CD8-positive, alpha-beta memory T cell (primary cell): ENCODE measurements around the gene DDX1. TPM values are rescaled to one million over a fixed set of nuclear protein-coding genes. Genes with fewer than 3 reads are reported as not detected.
A peak's percentile ranks its signal among the peaks of the same experiment; 100 is the strongest.
"Not testable (repeated sequence)": the region's sequence is repeated elsewhere in the genome, so short reads cannot be mapped to it uniquely, and the experiment has no call there.

Experiments used
- CTCF ChIA-PET: fragments of 350-600 bp; sonication (Branson Sonifier 250); formaldehyde crosslinking; loops from one replicate; lab custom pipeline; 2021; ENCODE audit warnings: antibody characterized with exemption; lab: Charles Lee
- POLR2A ChIA-PET: fragments of 350-600 bp; sonication (Branson Sonifier 250); formaldehyde crosslinking; loops from one replicate; lab custom pipeline; 2021; ENCODE audit warnings: antibody characterized with exemption; lab: Charles Lee
- DNase-seq, 5 donors: peaks; one replicate each; pipeline versions ENCODE4 v3.0.0 to v3.0.0-alpha.2; 2020 to 2022; ENCODE audit warnings: mixed read lengths in 1 of 5
- H3K27ac ChIP-seq: one replicate; pipeline ENCODE4 v1.7.0; 2013; ENCODE audit warnings: low read depth, mild to moderate bottlenecking, low read length, moderate library complexity
- H3K27me3 ChIP-seq: 2 replicates; pipeline ENCODE4 v1.7.0; 2013; ENCODE audit warnings: low read length, mild to moderate bottlenecking; ENCODE audit not compliant: insufficient read depth, poor library complexity, severe bottlenecking
- H3K36me3 ChIP-seq: 2 replicates; pipeline ENCODE4 v1.7.0; 2013; ENCODE audit warnings: mild to moderate bottlenecking, low read length, moderate library complexity; ENCODE audit not compliant: insufficient read depth
- H3K4me1 ChIP-seq: 2 replicates; pipeline ENCODE4 v1.7.0; 2013; ENCODE audit warnings: mild to moderate bottlenecking, low read length, moderate library complexity; ENCODE audit not compliant: insufficient read depth
- H3K4me3 ChIP-seq: 2 replicates; pipeline ENCODE4 v1.7.0; 2013; ENCODE audit warnings: mild to moderate bottlenecking, low read length
- H3K9me3 ChIP-seq: 2 replicates; pipeline ENCODE4 v1.7.0; 2013; ENCODE audit warnings: mild to moderate bottlenecking, low read length
- H3K27ac Mint-ChIP-seq, 8 donors: one replicate each; pipeline ENCODE4 v1.8.0; 2020 to 2021; ENCODE audit warnings: mixed read lengths in 8 of 8, mild to moderate bottlenecking in 6 of 8, inconsistent platforms in 3 of 8, moderate library complexity in 3 of 8
- H3K27me3 Mint-ChIP-seq, 2 donors: one replicate each; pipeline ENCODE4 v1.8.0; 2020 to 2021; ENCODE audit warnings: mixed read lengths in 2 of 2, mild to moderate bottlenecking in 1 of 2, moderate library complexity in 1 of 2
- H3K36me3 Mint-ChIP-seq, 3 donors: one replicate each; pipeline ENCODE4 v1.8.0; 2020 to 2021; ENCODE audit warnings: mixed read lengths in 3 of 3, inconsistent platforms in 1 of 3, mild to moderate bottlenecking in 1 of 3
- H3K4me1 Mint-ChIP-seq, 3 donors: one replicate each; pipeline ENCODE4 v1.8.0; 2020 to 2021; ENCODE audit warnings: mixed read lengths in 3 of 3, inconsistent platforms in 1 of 3, mild to moderate bottlenecking in 1 of 3
- H3K4me3 Mint-ChIP-seq, 7 donors: one replicate each; pipeline ENCODE4 v1.8.0; 2020 to 2021; ENCODE audit warnings: mixed read lengths in 7 of 7, mild to moderate bottlenecking in 6 of 7, moderate library complexity in 4 of 7, inconsistent platforms in 2 of 7
- H3K9me3 Mint-ChIP-seq, 5 donors: one replicate each; pipeline ENCODE4 v1.8.0; 2020 to 2022; ENCODE audit warnings: mixed read lengths in 5 of 5, mild to moderate bottlenecking in 3 of 5, moderate library complexity in 2 of 5, inconsistent platforms in 1 of 5
- polyA plus RNA-seq: library from polyadenylated mRNA; unstranded; fragments of 300-500 nt; fragmentation: Illumina TruSeq; gene quantifications from one replicate; pipeline ENCODE4 v1.2.3, GENCODE V29; 2021
- total RNA-seq, 2 experiments: library from RNA; stranded (reverse); gene quantifications; one replicate each; pipeline ENCODE4 v1.2.3, GENCODE V29; 2021

DDX1 gene
- total and polyA plus RNA-seq, 3 experiments from 2014 or later, result 54.1 to 137 (median 132) TPM

DNA sequence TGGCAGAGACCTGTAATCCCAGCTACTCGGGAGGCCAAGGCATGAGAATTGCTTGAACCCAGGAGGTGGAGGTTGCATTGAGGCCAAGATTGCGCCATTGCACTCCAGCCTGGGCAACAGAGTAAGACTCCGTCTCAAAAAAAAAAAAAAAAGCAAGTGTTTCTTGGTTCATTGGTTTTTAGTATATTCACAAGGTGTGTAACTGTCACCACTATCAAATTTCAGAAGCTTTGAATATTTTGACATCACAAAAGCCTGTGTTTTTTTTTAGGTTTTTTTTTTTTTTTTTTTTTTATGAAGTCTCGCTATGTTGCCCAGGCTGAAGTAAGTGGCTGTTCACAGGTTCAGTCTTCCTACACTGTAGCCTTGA lies 16.7 kb downstream of the DDX1 start:
- Mint-ChIP-seq H3K9me3 (no peaks in the 10 kb centered on the region), H3K4me1 (peaks cover under 1 to 6% (median 3%) of the 10 kb centered on the region in 3 donors), H3K27me3 (no peaks in the 10 kb centered on the region), H3K27ac (peak overlapping the region in 1 of 8 donors; percentile 41), H3K4me3 (no peak overlapping the region), H3K36me3 (peaks cover 23 to 71% (median 31%) of the 10 kb centered on the region in 3 donors)
- Histone ChIP-seq H3K27me3 (no peaks in the 10 kb centered on the region), H3K4me1 (no peaks in the 10 kb centered on the region), H3K27ac (no peak overlapping the region), H3K4me3 (no peak overlapping the region), H3K9me3 (no peaks in the 10 kb centered on the region), H3K36me3 (peaks cover 46% of the 10 kb centered on the region)
- POLR2A ChIA-PET, result no interaction called here
- CTCF ChIA-PET, result no interaction called here
- DNase-seq, result no peak

DNA sequence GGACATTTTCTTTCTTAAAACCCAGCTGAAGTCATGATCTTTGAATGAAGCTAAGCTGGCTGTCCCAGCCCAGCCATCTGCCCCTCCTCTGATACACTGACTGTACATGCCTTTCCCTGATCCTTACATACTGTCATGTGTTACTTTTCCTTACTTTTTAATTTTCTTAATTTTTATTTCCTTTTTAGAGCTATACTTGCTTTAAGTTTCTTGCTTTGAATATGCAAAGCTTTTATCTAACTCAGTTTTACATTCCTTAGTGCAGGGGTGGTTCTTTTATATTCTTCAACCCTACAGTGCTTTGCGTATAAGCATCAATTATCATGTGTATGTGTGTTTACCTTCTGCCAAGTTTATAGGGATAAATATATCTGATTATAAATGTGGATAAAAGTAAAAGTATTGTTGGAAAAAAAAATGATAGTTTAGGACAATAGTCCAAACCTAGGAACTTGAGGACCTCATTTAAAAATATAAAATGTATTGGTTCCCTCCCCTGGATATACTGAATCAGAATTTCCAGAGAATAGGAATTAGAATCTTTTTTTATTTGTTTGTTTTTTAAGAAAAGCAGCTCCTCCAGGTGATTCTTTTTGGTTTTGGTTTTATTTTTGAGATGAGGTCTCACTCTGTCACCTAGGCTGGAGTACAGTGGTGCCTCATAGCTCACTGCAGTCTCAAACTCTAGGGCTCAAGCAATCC lies 17.8 kb downstream of the DDX1 start:
- Histone ChIP-seq H3K27me3 (no peaks in the 10 kb centered on the region), H3K27ac (no peak overlapping the region), H3K4me1 (no peaks in the 10 kb centered on the region), H3K9me3 (no peaks in the 10 kb centered on the region), H3K4me3 (no peak overlapping the region), H3K36me3 (peaks cover 37% of the 10 kb centered on the region)
- Mint-ChIP-seq H3K4me1 (peaks cover 4 to 7% (median 6%) of the 10 kb centered on the region in 3 donors), H3K36me3 (peaks cover 18 to 68% (median 33%) of the 10 kb centered on the region in 3 donors), H3K27ac (peak overlapping the region in 2 of 8 donors; percentile 29), H3K27me3 (no peaks in the 10 kb centered on the region), H3K4me3 (no peak overlapping the region), H3K9me3 (no peaks in the 10 kb centered on the region)
- DNase-seq, result no peak
- POLR2A ChIA-PET, result no interaction called here
- CTCF ChIA-PET, result no interaction called here

DNA sequence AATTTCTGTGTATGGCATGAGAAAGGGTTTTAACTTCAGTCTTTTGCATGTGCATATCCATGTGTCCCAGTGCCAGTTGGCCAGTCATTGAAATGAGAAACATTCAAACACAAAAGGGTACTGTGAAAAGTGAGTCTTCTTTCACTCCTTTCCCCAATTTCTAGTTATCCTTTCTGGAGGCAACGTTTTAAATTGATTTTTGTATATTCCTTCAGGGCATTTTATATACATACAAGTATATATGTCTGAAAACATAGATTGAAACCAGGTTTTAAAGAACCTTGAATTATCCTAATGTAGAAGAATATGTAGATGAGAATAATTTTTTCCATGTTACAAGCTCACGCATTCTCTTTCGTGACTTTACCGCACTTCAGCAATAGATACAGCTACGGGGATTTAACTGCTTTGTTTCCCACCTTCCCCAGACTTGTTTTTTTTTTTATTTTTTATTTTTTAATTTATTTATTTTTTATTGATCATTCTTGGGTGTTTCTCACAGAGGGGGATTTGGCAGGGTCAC lies 18.8 kb downstream of the DDX1 start:
- H3K9me3 Mint-ChIP-seq, result no peaks in the 10 kb centered on the region
- Histone ChIP-seq H3K27me3 (no peaks in the 10 kb centered on the region), H3K36me3 (peaks cover 27% of the 10 kb centered on the region), H3K27ac (no peak overlapping the region), H3K9me3 (no peaks in the 10 kb centered on the region), H3K4me1 (no peaks in the 10 kb centered on the region), H3K4me3 (no peak overlapping the region)
- no peak overlapping the region for H3K27ac Mint-ChIP-seq
- ChIA-PET CTCF (no interaction called here), POLR2A (no interaction called here)
- DNase-seq, result no peak
- no peaks in the 10 kb centered on the region for H3K27me3 Mint-ChIP-seq
- peaks cover 8 to 68% (median 28%) of the 10 kb centered on the region in 3 donors for H3K36me3 Mint-ChIP-seq
- no peak overlapping the region for H3K4me3 Mint-ChIP-seq
- peaks cover 4 to 12% (median 7%) of the 10 kb centered on the region in 3 donors for H3K4me1 Mint-ChIP-seq

DNA sequence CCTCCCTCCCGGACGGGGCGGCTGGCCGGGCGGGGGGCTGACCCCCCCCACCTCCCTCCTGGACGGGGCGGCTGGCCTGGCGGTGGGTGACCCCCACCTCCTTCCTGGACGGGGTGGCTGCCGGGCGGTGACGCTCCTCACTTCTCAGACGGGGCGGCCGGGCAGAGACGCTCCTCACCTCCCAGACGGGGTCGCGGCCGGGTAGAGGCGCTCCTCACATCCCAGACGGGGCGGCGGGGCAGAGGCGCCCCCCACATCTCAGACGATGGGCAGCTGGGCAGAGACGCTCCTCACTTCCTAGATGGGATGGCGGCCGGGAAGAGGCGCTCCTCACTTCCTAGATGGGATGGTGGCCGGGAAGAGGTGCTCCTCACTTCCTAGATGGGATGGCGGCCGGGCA lies 20.4 kb downstream of the DDX1 start:
- H3K4me1 Mint-ChIP-seq, result peaks cover 4 to 13% (median 7%) of the 10 kb centered on the region in 3 donors
- CTCF ChIA-PET, result not testable (repeated sequence)
- H3K36me3 ChIP-seq, result peaks cover 18% of the 10 kb centered on the region

DNA sequence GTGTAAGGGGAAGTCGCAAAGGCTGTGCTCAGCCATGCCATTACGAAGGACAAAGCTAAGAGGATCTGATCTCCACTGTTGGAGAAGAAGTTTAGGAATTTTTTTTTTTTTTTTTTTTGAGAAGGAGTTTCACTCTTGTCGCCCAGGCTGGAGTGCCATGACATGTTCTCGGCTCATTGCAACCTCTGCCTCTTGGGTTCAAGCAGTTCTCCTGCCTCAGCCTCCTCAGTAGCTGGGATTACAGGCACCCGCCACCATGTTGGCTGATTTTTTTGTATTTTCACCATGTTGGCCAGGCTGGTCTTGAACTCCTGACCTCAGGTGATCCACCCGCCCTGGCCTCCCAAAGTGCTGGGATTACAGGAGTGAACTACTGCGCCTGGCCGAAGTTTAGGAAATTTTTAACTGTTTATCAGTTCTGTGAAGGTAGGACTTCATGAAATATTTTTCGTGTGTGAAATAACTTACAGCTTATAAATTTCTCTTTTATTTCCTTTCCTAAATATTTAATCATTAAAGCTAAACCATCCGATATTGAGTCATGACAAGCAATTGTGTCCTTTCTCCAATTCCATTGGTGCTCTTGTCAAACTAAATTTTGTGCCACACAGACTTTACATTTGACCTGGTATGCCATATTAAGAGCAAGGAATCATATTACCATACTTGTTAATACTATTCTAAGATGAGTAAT lies 22.2 kb downstream of the DDX1 start:
- no peak overlapping the region for H3K4me3 ChIP-seq
- H3K4me3 Mint-ChIP-seq, result no peak overlapping the region

More for the DNA sequence above, 20.4 kb downstream of the DDX1 start:
- H3K27ac ChIP-seq, H3K27me3 Mint-ChIP-seq, H3K4me3 Mint-ChIP-seq, H3K9me3 Mint-ChIP-seq, POLR2A ChIA-PET, H3K27me3 ChIP-seq, DNase-seq, H3K27ac Mint-ChIP-seq, H3K9me3 ChIP-seq, H3K4me1 ChIP-seq, H3K4me3 ChIP-seq: not testable (repeated sequence)
- peaks cover 6 to 65% (median 19%) of the 10 kb centered on the region in 3 donors for H3K36me3 Mint-ChIP-seq

DNA sequence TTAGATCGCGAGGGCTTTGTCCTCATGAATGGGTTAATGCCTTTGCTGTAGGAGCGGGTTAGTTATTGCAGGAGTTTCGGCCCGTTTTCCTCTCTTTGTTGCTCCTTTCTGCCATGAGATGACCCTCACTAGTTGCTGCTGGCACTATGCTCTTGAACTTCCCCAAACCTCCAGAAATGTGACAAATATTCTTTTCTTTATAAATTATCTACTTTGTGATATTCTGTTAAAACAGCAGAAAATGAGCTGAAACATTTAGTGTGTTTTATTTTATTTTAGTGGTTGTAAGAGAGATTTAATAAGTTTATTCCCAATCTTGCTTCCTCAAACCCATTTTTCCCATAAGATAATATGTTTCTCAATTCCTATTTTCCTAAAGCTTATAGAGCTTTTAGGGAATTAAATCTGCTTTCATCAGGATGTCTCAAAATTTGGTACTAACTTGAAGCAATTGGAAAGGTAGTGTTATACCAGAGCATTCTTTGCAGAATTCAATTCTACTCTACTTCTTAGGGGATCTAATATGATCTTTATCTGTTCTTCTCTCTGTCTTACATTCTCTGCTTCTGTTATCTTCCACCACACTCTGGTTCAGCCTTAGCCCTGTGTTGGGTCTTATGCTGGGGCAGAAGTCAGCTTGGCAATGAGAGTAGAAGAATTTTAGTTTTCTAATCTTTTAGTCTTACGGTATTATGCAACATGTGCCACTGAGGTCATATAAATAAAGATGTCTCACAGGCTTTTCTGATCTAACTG lies 23.1 kb downstream of the DDX1 start:
- Histone ChIP-seq H3K9me3 (no peaks in the 10 kb centered on the region), H3K4me1 (no peaks in the 10 kb centered on the region), H3K27me3 (no peaks in the 10 kb centered on the region), H3K4me3 (no peak overlapping the region), H3K36me3 (peaks cover 18% of the 10 kb centered on the region), H3K27ac (no peak overlapping the region)
- no peak overlapping the region for H3K4me3 Mint-ChIP-seq
- peaks cover 6 to 66% (median 16%) of the 10 kb centered on the region in 3 donors for H3K36me3 Mint-ChIP-seq
- ChIA-PET CTCF (no interaction called here), POLR2A (no interaction called here)
- no peaks in the 10 kb centered on the region for H3K27me3 Mint-ChIP-seq
- peak overlapping the region in 2 of 8 donors; percentile 6 to 54 for H3K27ac Mint-ChIP-seq
- peaks cover 6 to 13% (median 7%) of the 10 kb centered on the region in 3 donors for H3K4me1 Mint-ChIP-seq
- no peak for DNase-seq
- no peaks in the 10 kb centered on the region for H3K9me3 Mint-ChIP-seq

More for the DNA sequence above, 22.2 kb downstream of the DDX1 start:
- no peak overlapping the region for H3K27ac ChIP-seq
- no peaks in the 10 kb centered on the region for H3K27me3 Mint-ChIP-seq
- no peaks in the 10 kb centered on the region for H3K9me3 ChIP-seq
- ChIA-PET POLR2A (no interaction called here), CTCF (no interaction called here)
- peak overlapping the region in 1 of 8 donors; percentile 6 for H3K27ac Mint-ChIP-seq
- no peaks in the 10 kb centered on the region for H3K27me3 ChIP-seq
- no peaks in the 10 kb centered on the region for H3K9me3 Mint-ChIP-seq
- peaks cover 4 to 13% (median 7%) of the 10 kb centered on the region in 3 donors for H3K4me1 Mint-ChIP-seq
- H3K36me3 Mint-ChIP-seq, result peaks cover 6 to 65% (median 16%) of the 10 kb centered on the region in 3 donors
- no peak for DNase-seq
- peaks cover 15% of the 10 kb centered on the region for H3K36me3 ChIP-seq
- H3K4me1 ChIP-seq, result no peaks in the 10 kb centered on the region

DNA sequence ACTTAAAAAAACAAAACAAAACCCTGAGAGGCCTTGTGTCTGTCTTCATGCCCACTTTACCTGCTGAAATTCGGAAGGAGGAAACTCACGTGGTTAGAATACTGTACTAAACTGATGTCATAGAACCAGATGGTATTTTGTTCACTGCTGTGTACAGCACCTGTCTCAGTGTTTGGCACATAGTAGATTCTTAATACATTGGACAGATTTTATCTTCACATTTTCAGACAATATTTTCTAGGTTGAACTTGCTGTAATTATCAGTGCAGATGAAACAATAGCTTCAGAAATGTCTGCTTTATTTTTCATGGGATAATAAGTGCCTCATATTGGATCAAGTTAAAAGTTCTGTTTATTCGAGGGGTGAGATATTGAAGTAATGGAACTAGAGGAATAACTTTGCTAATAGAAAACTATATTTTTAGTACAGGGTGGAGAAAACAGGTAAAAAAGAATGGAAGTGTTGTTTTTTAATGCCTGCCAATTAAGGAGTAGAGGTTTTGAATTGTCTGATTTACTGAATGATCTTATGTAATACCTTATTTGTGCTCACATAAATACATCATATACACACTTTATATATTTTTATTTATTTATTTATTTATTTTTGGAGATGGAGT lies 23.7 kb downstream of the DDX1 start:
- POLR2A ChIA-PET, result no interaction called here
- Mint-ChIP-seq H3K9me3 (no peaks in the 10 kb centered on the region), H3K36me3 (peaks cover under 1 to 65% (median 14%) of the 10 kb centered on the region in 3 donors), H3K27me3 (no peaks in the 10 kb centered on the region), H3K4me1 (peaks cover 6 to 13% (median 7%) of the 10 kb centered on the region in 3 donors), H3K4me3 (no peak overlapping the region), H3K27ac (peak overlapping the region in 1 of 8 donors; percentile 54)
- Histone ChIP-seq H3K36me3 (peaks cover 25% of the 10 kb centered on the region), H3K27me3 (no peaks in the 10 kb centered on the region), H3K4me1 (no peaks in the 10 kb centered on the region), H3K9me3 (no peaks in the 10 kb centered on the region), H3K27ac (no peak overlapping the region), H3K4me3 (no peak overlapping the region)
- no peak for DNase-seq
- CTCF ChIA-PET, result no interaction called here
